ENCODE results near the gene FAM107B. TPM values are rescaled to one million over a fixed set of nuclear protein-coding genes. Genes with fewer than 3 reads are reported as not detected.

Gene FAM107B
- total and polyA plus RNA-seq, 2 donors (not counting 3 experiments of a cell fraction or from before 2014, with no cell fraction given) = 39.2 to 176 TPM

- Histone ChIP-seq H3K27me3 (ENCODE audit: control insufficient read depth in 2 of 2, insufficient read depth in 2 of 2, low read length in 2 of 2) (peaks cover 0 to 1% of the 10 kb centered on the region in 2 experiments), H3K4me2 (ENCODE audit: insufficient read depth, low read length) (peak overlapping the region; percentile 14), H3K36me3 (ENCODE audit: control insufficient read depth in 2 of 2, extremely low read depth in 1 of 2, insufficient read depth in 2 of 2, low read length in 2 of 2) (no peaks in the 10 kb centered on the region), H3K9ac (replicated peaks; ENCODE audit: extremely low read depth, insufficient read depth, low read length) (no peak overlapping the region), H3K9me3 (replicated peaks; ENCODE audit: control insufficient read depth, insufficient read depth, low read length) (no peaks in the 10 kb centered on the region), H3K27ac (ENCODE audit: insufficient read depth, low read depth, low read length) (no peak overlapping the region), H3K4me3 (replicated peaks in 1 of 3; ENCODE audit: insufficient read depth in 1 of 3, low read depth in 1 of 3, low read length in 3 of 3) (no peak overlapping the region), H2AFZ (ENCODE audit: low read depth, low read length) (peak overlapping the region; percentile 46), H4K20me1 (replicated peaks; ENCODE audit: control insufficient read depth, extremely low read depth, insufficient read depth, low read length) (no peaks in the 10 kb centered on the region), H3K9me1 (replicated peaks; ENCODE audit: control insufficient read depth, extremely low read depth, insufficient read depth, low read length) (no peaks in the 10 kb centered on the region), H3K4me1 (ENCODE audit: control insufficient read depth, extremely low read depth, insufficient read depth, low read length) (peaks cover 13% of the 10 kb centered on the region), H3K79me2 (ENCODE audit: control insufficient read depth, insufficient read depth, low read length) (no peaks in the 10 kb centered on the region)
- DNase-seq (ENCODE audit: low read depth, low spot score) (peak; percentile 65), FAIRE-seq (peak; percentile 79)
- BruUV-seq (replicated peaks) = no TSS peak
- dilution Hi-C loops (cut with MboI; ENCODE audit: extremely low pct_ligation_motif_present, low sequenced_read_pairs) = no loop called here
- ChIA-PET CTCF (interaction anchor here (1.3 to 1.7 kb wide), 2 partner anchors 12 to 74 kb away, joined by 3 to 5 read pairs; no protein-coding TSS in a partner anchor), POLR2A (no interaction called here)
- intact Hi-C loops (cut with micrococcal nuclease) = loop anchor here (1.0 kb wide), 1 partner anchor 33 kb away; no protein-coding TSS in a partner anchor
- TF ChIP-seq POLR2AphosphoS5 (IDR thresholded peaks at IDR 0.05; ENCODE audit: insufficient read depth, low read depth, low read length) (no peak), CTCF (IDR thresholded peaks at IDR 0.05; ENCODE audit: extremely low read depth in 1 of 2, insufficient read depth in 1 of 2, low read depth in 1 of 2, low read length in 2 of 2) (no peak), FOS (IDR thresholded peaks at IDR 0.05; ENCODE audit: borderline replicate concordance, insufficient read depth, low read length) (no peak), POLR2A (IDR thresholded peaks at IDR 0.05; ENCODE audit: low read depth, low read length) (no peak), JUN (IDR thresholded peaks at IDR 0.05; ENCODE audit: borderline replicate concordance, insufficient read depth, insufficient read length, low read depth) (no peak), MAX (IDR thresholded peaks at IDR 0.05; ENCODE audit: insufficient read depth, insufficient read length) (no peak), GATA2 (IDR thresholded peaks at IDR 0.05; ENCODE audit: insufficient read depth, insufficient read length, low read depth, low read length) (no peak), EZH2 (IDR thresholded peaks at IDR 0.05; ENCODE audit: borderline replicate concordance, low read depth, low read length, severe bottlenecking) (no peak), MYC (IDR thresholded peaks at IDR 0.05; ENCODE audit: low read depth, low read length) (no peak)
Measured at GRCh38 chr10:14749070-14749809, 25.5 kb downstream of the FAM107B start.

Measured in endothelial cell of umbilical vein (primary cell).